ENCODE measurements around the gene TSPAN6. TPM values are rescaled to one million over a fixed set of nuclear protein-coding genes. Genes with fewer than 3 reads are reported as not detected.

TSPAN6 gene
- total and polyA plus RNA-seq, 10 of the 15 experiments (the other 5 are each of a cell fraction or from before 2014, with no cell fraction given): 0.04 to 0.23 (median 0.08) TPM; not detected in 5

DNA sequence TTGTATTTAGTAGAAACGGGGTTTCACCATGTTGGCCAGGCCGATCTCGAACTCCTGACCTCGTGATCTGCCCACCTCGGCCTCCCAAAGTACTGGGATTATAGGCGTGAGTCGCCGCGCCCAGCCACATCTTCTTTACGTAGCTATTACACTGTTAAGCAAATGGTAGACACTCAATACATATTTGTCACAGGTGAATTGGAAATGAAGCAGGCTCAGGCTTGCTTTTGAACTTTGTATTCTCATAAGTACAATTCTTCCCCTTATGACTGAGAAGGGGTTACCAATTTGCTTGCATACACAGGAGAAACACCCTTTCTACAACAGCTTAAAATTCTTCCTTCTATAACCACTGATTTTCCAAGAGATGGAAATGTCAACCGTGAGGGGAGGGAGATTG lies 6.6 kb upstream of the TSPAN6 start:
- Histone ChIP-seq H3K4me1 (ENCODE audit: control insufficient read depth, insufficient read depth, low read length) (no peaks in the 10 kb centered on the region), H3K79me2 (ENCODE audit: control insufficient read depth, insufficient read depth, low read length) (no peaks in the 10 kb centered on the region), H3K36me3 (ENCODE audit: control insufficient read depth in 2 of 2, insufficient read depth in 2 of 2, low read length in 1 of 2) (no peaks in the 10 kb centered on the region), H3K27me3 (replicated peaks in 1 of 2; ENCODE audit: control insufficient read depth in 2 of 2, insufficient read depth in 2 of 2, low read length in 1 of 2) (no peaks in the 10 kb centered on the region; a peak in 1 of 4 replicates), H3K4me2 (ENCODE audit: control insufficient read depth, insufficient read depth) (no peak overlapping the region), H4K20me1 (ENCODE audit: control insufficient read depth, insufficient read depth) (no peaks in the 10 kb centered on the region), H3K27ac (ENCODE audit: control insufficient read depth, insufficient read depth) (no peak overlapping the region), H3K9ac (ENCODE audit: control insufficient read depth, insufficient read depth, low read length) (no peak overlapping the region), H2AFZ (ENCODE audit: control insufficient read depth, low read depth, low read length) (no peak overlapping the region), H3K9me3 (replicated peaks; ENCODE audit: control insufficient read depth, insufficient read depth, low read length) (no peaks in the 10 kb centered on the region), H3K4me3 (no peak overlapping the region)
- no peak for ATAC-seq
- in situ Hi-C loops (cut with MboI): no loop called here
- TF ChIP-seq RAD51 (IDR thresholded peaks at IDR 0.05): no peak
- no peak for TF ChIP-seq SIX5 (IDR thresholded peaks at IDR 0.05; ENCODE audit: low read depth, low read length, severe bottlenecking)
- TF ChIP-seq RFX5 (IDR thresholded peaks at IDR 0.05; ENCODE audit: low read depth, low read length): no peak
- no peak for TF ChIP-seq WRNIP1 (IDR thresholded peaks at IDR 0.05; ENCODE audit: borderline replicate concordance, low read depth, low read length)
- no peak for TF ChIP-seq MTA2 (IDR thresholded peaks at IDR 0.05; ENCODE audit: low read depth)
- TF ChIP-seq JUND (IDR thresholded peaks at IDR 0.05; ENCODE audit: low read depth, low read length): no peak
- no peak for TF ChIP-seq HDAC6 (IDR thresholded peaks at IDR 0.05; ENCODE audit: unreplicated experiment)
- TF ChIP-seq, protein P1, sequence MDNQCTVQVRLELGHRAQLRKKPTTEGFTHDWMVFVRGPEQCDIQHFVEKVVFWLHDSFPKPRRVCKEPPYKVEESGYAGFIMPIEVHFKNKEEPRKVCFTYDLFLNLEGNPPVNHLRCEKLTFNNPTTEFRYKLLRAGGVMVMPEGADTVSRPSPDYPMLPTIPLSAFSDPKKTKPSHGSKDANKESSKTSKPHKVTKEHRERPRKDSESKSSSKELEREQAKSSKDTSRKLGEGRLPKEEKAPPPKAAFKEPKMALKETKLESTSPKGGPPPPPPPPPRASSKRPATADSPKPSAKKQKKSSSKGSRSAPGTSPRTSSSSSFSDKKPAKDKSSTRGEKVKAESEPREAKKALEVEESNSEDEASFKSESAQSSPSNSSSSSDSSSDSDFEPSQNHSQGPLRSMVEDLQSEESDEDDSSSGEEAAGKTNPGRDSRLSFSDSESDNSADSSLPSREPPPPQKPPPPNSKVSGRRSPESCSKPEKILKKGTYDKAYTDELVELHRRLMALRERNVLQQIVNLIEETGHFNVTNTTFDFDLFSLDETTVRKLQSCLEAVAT (IDR thresholded peaks at IDR 0.05): no peak
- no peak for TF ChIP-seq SREBF1 (IDR thresholded peaks at IDR 0.05; ENCODE audit: low read length)
- TF ChIP-seq SREBF2 (IDR thresholded peaks at IDR 0.05; ENCODE audit: low read length): no peak
- TF ChIP-seq KAT2A (conservative IDR thresholded peaks at IDR 0.05; ENCODE audit: control insufficient read depth, low read depth, low read length): no peak
- TF ChIP-seq SUZ12 (IDR thresholded peaks at IDR 0.05; ENCODE audit: unreplicated experiment): no peak
- no peak for TF ChIP-seq USF1 (IDR thresholded peaks at IDR 0.05; ENCODE audit: borderline replicate concordance, extremely low read length, insufficient read depth, low read depth, low read length)
- no peak for TF ChIP-seq TARDBP (IDR thresholded peaks at IDR 0.05; ENCODE audit: borderline replicate concordance)
- no peak for TF ChIP-seq ZNF217 (IDR thresholded peaks at IDR 0.05)
- no peak for TF ChIP-seq TCF7 (IDR thresholded peaks at IDR 0.05; ENCODE audit: borderline replicate concordance)
- TF ChIP-seq NFXL1 (IDR thresholded peaks at IDR 0.05; ENCODE audit: borderline replicate concordance): no peak
- TF ChIP-seq ZNF384 (IDR thresholded peaks at IDR 0.05; ENCODE audit: borderline replicate concordance, low read depth, low read length): no peak
- no peak for TF ChIP-seq BHLHE40 (IDR thresholded peaks at IDR 0.05; ENCODE audit: borderline replicate concordance in 1 of 2, low read depth in 2 of 2, low read length in 1 of 2)
- no peak for TF ChIP-seq ZSCAN29 (IDR thresholded peaks at IDR 0.05)
- POLR2A ChIA-PET: interaction anchor here (0.6 kb wide), 1 partner anchor 10 kb away, joined by 3 read pairs; no protein-coding TSS in a partner anchor
- CTCF ChIA-PET: no interaction called here
- SMC1A ChIA-PET (ENCODE audit: uncharacterized antibody, unreplicated experiment): interaction anchor here (0.6 kb wide), 1 partner anchor 21 kb away, joined by 4 read pairs; no protein-coding TSS in a partner anchor
- RAD21 ChIA-PET (ENCODE audit: unreplicated experiment): no interaction called here
- no peak for FAIRE-seq
- no TSS peak for BruUV-seq (replicated peaks)
- no peak for DNase-seq (ENCODE audit: low read depth, low spot score)
- intact Hi-C loops (cut with micrococcal nuclease; ENCODE audit: unreplicated experiment): no loop called here
- WGBS (ENCODE audit: insufficient coverage, insufficient replicate concordance, low lambda C conversion rate, missing lambda C conversion rate): 30% methylated on average over 11 of the region's 11 CpGs
